Measurements from ENCODE around the gene MKRN2. TPM values are rescaled to one million over a fixed set of nuclear protein-coding genes. Genes with fewer than 3 reads are reported as not detected.

The MKRN2 gene
- polyA plus RNA-seq, 1 experiment: 62.3 TPM

DNA sequence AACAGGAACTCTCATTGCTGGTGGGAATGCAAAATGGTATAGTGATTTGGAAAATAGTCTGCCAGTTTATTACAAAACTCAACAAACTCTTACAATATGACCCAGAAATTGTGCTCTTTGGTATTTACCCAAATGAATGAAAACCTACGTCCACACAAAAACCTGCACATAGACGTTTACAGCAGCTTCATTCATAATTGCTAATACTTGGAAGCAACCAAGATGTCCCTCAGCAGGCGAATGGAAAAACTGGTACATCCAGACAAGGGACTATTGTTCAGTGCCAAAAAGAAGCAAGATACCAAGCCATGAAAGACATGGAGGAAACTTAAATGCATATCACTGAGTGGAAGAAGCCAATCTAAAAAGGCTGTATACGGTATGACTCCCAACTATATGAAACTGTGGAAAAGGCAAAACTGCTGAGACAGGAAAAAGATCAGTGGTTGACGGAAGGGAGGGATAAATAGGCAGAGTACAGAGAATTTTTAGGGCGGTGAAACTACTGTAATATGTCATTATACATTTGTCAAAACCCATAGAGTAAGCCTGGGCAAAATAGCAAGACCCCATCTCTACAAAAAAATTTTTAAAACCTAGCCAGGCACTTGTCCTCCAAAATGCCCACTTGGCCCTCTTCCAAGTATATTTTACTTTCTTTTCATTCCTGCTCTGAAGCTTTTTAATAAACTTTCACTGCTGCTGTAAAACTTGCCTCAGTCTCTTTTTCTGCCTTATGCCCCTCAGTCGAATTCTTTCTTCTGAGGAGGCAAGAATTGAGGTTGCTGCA lies 6.7 kb upstream of the MKRN2 start:
- no peak overlapping the region for H3K27ac ChIP-seq (ENCODE audit: low read depth, low read length)
- H3K4me3 ChIP-seq (ENCODE audit: low read depth, low read length): no peak overlapping the region
- no peaks in the 10 kb centered on the region for H3K9me3 ChIP-seq (ENCODE audit: control insufficient read depth, insufficient read depth, low read length)
- ChIA-PET POLR2A (no interaction called here), CTCF (no interaction called here)
- TF ChIP-seq, protein P1, sequence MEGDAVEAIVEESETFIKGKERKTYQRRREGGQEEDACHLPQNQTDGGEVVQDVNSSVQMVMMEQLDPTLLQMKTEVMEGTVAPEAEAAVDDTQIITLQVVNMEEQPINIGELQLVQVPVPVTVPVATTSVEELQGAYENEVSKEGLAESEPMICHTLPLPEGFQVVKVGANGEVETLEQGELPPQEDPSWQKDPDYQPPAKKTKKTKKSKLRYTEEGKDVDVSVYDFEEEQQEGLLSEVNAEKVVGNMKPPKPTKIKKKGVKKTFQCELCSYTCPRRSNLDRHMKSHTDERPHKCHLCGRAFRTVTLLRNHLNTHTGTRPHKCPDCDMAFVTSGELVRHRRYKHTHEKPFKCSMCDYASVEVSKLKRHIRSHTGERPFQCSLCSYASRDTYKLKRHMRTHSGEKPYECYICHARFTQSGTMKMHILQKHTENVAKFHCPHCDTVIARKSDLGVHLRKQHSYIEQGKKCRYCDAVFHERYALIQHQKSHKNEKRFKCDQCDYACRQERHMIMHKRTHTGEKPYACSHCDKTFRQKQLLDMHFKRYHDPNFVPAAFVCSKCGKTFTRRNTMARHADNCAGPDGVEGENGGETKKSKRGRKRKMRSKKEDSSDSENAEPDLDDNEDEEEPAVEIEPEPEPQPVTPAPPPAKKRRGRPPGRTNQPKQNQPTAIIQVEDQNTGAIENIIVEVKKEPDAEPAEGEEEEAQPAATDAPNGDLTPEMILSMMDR (IDR thresholded peaks at IDR 0.05; ENCODE audit: low read depth, low read length): no peak
- H3K27me3 ChIP-seq (ENCODE audit: control insufficient read depth, insufficient read depth, low read length): no peaks in the 10 kb centered on the region
- no peak for DNase-seq (ENCODE audit: low read depth, low spot score)

- TF ChIP-seq, protein P1 (IDR thresholded peaks at IDR 0.05; ENCODE audit: low read depth, low read length): no peak
- DNase-seq (ENCODE audit: low read depth, low spot score): no peak
- Histone ChIP-seq H3K4me3 (ENCODE audit: low read depth, low read length) (peak overlapping the region; percentile 60), H3K27ac (ENCODE audit: low read depth, low read length) (peak overlapping the region; percentile 52), H3K27me3 (ENCODE audit: control insufficient read depth, insufficient read depth, low read length) (no peaks in the 10 kb centered on the region), H3K9me3 (ENCODE audit: control insufficient read depth, insufficient read depth, low read length) (no peaks in the 10 kb centered on the region; the same call in 1 of the 2 replicates)
- POLR2A ChIA-PET: no interaction called here
- CTCF ChIA-PET: interaction anchor here (0.5 to 1.4 kb wide), 5 partner anchors 25 to 419 kb away, joined by 3 read pairs; no protein-coding TSS in a partner anchor
Measured at GRCh38 chr3:12553921-12554391, 2.9 kb upstream of the MKRN2 start.

GRCh38 chr3:12556314-12556689 lies 585 bp upstream of the MKRN2 start:
- DNase-seq (ENCODE audit: low read depth, low spot score): no peak
- Histone ChIP-seq H3K4me3 (ENCODE audit: low read depth, low read length) (peak overlapping the region; percentile 81), H3K27me3 (ENCODE audit: control insufficient read depth, insufficient read depth, low read length) (no peaks in the 10 kb centered on the region), H3K9me3 (ENCODE audit: control insufficient read depth, insufficient read depth, low read length) (no peaks in the 10 kb centered on the region; the same call in 1 of the 2 replicates), H3K27ac (ENCODE audit: low read depth, low read length) (peak overlapping the region; percentile 80)
- TF ChIP-seq, protein P1 (IDR thresholded peaks at IDR 0.05; ENCODE audit: low read depth, low read length): no peak
- ChIA-PET POLR2A (interaction anchor here (0.6 to 1.1 kb wide), 3 partner anchors 20 to 466 kb away, joined by 3 to 4 read pairs (median 3); no protein-coding TSS in a partner anchor), CTCF (no interaction called here)

- TF ChIP-seq, protein P1 (IDR thresholded peaks at IDR 0.05; ENCODE audit: low read depth, low read length): no peak
- DNase-seq (ENCODE audit: low read depth, low spot score): no peak
- Histone ChIP-seq H3K27ac (ENCODE audit: low read depth, low read length) (peak overlapping the region; percentile 94), H3K27me3 (ENCODE audit: control insufficient read depth, insufficient read depth, low read length) (no peaks in the 10 kb centered on the region), H3K9me3 (ENCODE audit: control insufficient read depth, insufficient read depth, low read length) (no peaks in the 10 kb centered on the region; the same call in 1 of the 2 replicates), H3K4me3 (ENCODE audit: low read depth, low read length) (peak overlapping the region; percentile 81)
- ChIA-PET POLR2A (interaction anchor here (1.4 kb wide), 1 partner anchor 49 kb away, joined by 4 read pairs; no protein-coding TSS in a partner anchor), CTCF (no interaction called here)
Measured at GRCh38 chr3:12557473-12558100, 700 bp downstream of the MKRN2 start.
